ENCODE data around the gene ELAVL3. TPM values are rescaled to one million over a fixed set of nuclear protein-coding genes. Genes with fewer than 3 reads are reported as not detected.

The ELAVL3 gene
- total RNA-seq, 4 donors from 2014 or later = not detected

DNA sequence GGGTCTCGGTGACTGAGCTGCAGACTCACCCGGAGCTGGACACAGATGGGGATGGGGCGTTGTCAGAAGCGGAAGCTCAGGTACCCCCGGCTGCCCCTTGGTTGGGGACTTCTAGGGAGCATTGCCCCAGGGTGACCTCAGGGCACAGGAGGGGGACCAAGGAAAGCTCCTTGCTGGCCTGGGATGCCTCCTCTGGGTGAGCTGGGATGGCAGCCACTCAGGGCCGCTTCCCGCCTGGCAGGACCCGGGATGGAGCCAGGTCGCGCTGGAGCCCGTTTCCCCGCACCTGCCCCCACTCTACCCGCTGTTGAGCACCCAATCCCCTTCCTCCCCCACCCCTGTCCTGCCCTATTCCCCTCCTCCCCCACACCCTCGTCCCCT lies 34.6 kb downstream of the ELAVL3 start:
- no peak for DNase-seq (ENCODE audit: low spot score in 2 of 2)
- Histone ChIP-seq H3K36me3 (peaks cover 0 to 99% (median 13%) of the 10 kb centered on the region in 3 donors), H3K27ac (no peak overlapping the region), H3K9me3 (no peaks in the 10 kb centered on the region), H3K4me3 (no peak overlapping the region), H3K4me1 (no peaks in the 10 kb centered on the region), H3K27me3 (no peaks in the 10 kb centered on the region)
- TF ChIP-seq EP300 (IDR thresholded peaks at IDR 0.05) (no peak), POLR2A (IDR thresholded peaks at IDR 0.05) (no peak)
- TF ChIP-seq, protein P1, sequence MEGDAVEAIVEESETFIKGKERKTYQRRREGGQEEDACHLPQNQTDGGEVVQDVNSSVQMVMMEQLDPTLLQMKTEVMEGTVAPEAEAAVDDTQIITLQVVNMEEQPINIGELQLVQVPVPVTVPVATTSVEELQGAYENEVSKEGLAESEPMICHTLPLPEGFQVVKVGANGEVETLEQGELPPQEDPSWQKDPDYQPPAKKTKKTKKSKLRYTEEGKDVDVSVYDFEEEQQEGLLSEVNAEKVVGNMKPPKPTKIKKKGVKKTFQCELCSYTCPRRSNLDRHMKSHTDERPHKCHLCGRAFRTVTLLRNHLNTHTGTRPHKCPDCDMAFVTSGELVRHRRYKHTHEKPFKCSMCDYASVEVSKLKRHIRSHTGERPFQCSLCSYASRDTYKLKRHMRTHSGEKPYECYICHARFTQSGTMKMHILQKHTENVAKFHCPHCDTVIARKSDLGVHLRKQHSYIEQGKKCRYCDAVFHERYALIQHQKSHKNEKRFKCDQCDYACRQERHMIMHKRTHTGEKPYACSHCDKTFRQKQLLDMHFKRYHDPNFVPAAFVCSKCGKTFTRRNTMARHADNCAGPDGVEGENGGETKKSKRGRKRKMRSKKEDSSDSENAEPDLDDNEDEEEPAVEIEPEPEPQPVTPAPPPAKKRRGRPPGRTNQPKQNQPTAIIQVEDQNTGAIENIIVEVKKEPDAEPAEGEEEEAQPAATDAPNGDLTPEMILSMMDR (IDR thresholded peaks at IDR 0.05) = no peak
- 83 to 90% methylated on average over 14 of the region's 14 CpGs for WGBS, 2 donors

DNA sequence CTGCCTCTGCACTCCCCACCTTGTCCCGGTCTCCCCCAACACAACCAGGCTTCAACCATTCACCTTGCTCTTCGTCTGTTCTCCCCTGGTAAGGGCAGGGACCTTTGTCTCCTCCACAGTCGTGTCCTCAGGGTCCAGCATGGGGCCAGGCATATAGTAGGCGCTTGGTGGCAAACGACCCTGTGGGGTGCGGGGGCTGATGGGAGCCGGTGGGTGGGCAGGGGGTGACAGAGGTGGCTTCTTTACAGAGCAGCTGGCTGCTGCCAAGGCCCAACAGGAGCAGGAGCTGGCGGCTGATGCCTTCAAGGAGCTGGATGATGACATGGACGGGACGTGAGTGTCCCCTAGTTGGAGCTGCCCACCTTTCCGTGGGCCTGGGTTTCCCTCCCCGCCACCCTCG lies 35.7 kb downstream of the ELAVL3 start:
- WGBS, 2 donors = 81 to 89% methylated on average over 10 to 13 of the region's 13 CpGs
- no peak for DNase-seq (ENCODE audit: low spot score in 2 of 2)
- Histone ChIP-seq H3K27me3 (no peaks in the 10 kb centered on the region), H3K4me1 (no peaks in the 10 kb centered on the region), H3K9me3 (no peaks in the 10 kb centered on the region), H3K36me3 (peaks cover 0 to 100% (median 13%) of the 10 kb centered on the region in 3 donors), H3K27ac (no peak overlapping the region), H3K4me3 (no peak overlapping the region)
- TF ChIP-seq POLR2A (IDR thresholded peaks at IDR 0.05) (no peak), EP300 (IDR thresholded peaks at IDR 0.05) (no peak)
- TF ChIP-seq, protein P1 (IDR thresholded peaks at IDR 0.05) = no peak

DNA sequence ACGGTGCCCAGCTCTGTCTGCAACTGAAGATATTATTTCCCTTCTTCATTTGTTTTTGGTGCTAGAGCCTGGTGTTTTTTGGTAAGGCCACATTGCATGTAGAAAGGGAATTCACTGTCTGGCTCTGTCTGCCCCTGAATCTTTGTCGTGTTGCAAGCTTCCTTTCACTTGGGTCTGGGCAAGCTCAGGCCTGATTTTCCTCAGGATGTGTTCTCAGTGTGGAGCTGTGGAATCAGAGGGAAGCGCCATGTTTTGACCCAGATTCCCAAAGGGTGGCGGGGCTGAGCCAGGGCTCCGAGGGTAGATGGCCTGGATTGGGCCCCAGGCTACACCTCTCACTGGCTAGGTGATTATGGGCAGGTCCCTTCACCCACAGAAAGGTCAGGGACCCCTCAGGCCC lies 36.8 kb downstream of the ELAVL3 start:
- Histone ChIP-seq H3K36me3 (peaks cover 0 to 100% (median 13%) of the 10 kb centered on the region in 3 donors), H3K27ac (no peak overlapping the region), H3K27me3 (no peaks in the 10 kb centered on the region), H3K4me3 (no peak overlapping the region), H3K4me1 (no peaks in the 10 kb centered on the region), H3K9me3 (no peaks in the 10 kb centered on the region)
- TF ChIP-seq POLR2A (IDR thresholded peaks at IDR 0.05) = no peak
- TF ChIP-seq, protein P1 (IDR thresholded peaks at IDR 0.05) = no peak
- 71 to 81% methylated on average over 5 of the region's 5 CpGs for WGBS, 2 donors
- no peak for DNase-seq (ENCODE audit: low spot score in 2 of 2)

DNA sequence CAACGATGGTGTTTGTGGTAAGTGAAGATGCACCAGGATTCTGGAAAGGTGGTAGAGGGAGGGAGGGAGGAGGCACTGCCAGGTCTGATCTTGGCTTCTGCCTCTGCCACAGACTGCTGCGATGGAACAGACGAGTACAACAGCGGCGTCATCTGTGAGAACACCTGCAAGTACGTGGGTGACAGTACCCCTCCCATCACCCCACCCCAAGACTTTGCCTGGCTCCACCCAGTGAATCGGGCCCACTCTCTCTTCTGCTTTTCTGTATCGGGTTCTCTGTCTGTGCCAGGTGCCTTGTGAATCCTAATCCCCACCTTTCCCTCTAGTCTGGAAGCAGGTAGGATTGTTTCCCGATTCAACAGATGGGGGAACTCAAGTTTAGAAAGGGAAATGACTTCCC lies 42.9 kb downstream of the ELAVL3 start:
- H3K4me3 ChIP-seq = no peak overlapping the region
- H3K27me3 ChIP-seq = no peaks in the 10 kb centered on the region
- H3K36me3 ChIP-seq = peaks cover 0 to 67% (median 2%) of the 10 kb centered on the region in 3 donors
- TF ChIP-seq EP300 (IDR thresholded peaks at IDR 0.05) (no peak), POLR2A (IDR thresholded peaks at IDR 0.05) (no peak)
- TF ChIP-seq, protein P1 (IDR thresholded peaks at IDR 0.05) = no peak
- 87 to 94% methylated on average over 9 of the region's 9 CpGs for WGBS, 2 donors
- no peak for DNase-seq (ENCODE audit: low spot score in 2 of 2)
- H3K4me1 ChIP-seq = peaks cover 0 to 23% (median 10%) of the 10 kb centered on the region in 4 donors
- H3K9me3 ChIP-seq = no peaks in the 10 kb centered on the region
- no peak overlapping the region for H3K27ac ChIP-seq

DNA sequence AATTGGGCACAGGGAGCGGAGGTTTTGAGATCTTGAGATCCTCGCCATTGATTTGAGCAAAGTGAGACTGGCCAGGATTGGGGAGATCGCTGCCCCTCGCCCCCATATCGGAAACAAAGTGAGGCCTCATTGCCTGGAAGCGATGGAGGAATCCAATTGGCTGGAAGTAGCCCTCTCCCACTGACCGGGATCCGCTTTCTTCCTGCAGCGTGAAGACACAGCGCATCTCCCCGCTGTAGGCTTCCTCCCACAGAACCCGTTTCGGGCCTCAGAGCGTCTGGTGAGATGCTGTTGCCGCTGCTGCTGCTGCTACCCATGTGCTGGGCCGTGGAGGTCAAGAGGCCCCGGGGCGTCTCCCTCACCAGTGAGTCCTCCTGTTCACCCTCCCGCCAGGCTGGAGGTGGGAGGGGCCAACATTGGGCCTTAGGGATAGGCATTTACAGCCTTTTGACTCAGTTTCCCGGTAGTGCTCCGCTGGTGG lies 45.0 kb downstream of the ELAVL3 start:
- H3K4me1 ChIP-seq = peaks cover 0 to 23% (median 10%) of the 10 kb centered on the region in 4 donors
- TF ChIP-seq EP300 (IDR thresholded peaks at IDR 0.05) = no peak
- TF ChIP-seq, protein P1 (IDR thresholded peaks at IDR 0.05) = no peak
- TF ChIP-seq POLR2A (IDR thresholded peaks at IDR 0.05) = no peak
- peak overlapping the region; percentile 60 to 84 (median 74) for H3K4me3 ChIP-seq
- no peaks in the 10 kb centered on the region for H3K27me3 ChIP-seq
- H3K9me3 ChIP-seq = no peaks in the 10 kb centered on the region
- no peak for DNase-seq (ENCODE audit: low spot score in 2 of 2)
- peak overlapping the region; percentile 65 to 85 (median 69) for H3K27ac ChIP-seq
- WGBS, 2 donors = 4 to 9% methylated on average over 9 to 21 of the region's 21 CpGs
- peaks cover 0 to 46% (median 2%) of the 10 kb centered on the region in 3 donors for H3K36me3 ChIP-seq

Data from tibial nerve (tissue), 4 donors.